ENCODE measurements around the gene ESPL1.

The ESPL1 gene

GRCh38 chr12:53231921-53232645 lies 36.0 kb upstream of the ESPL1 start, which contains the start of gene RARG:
Gene RARG, minus strand, starts transcription at chr12:53232209. Its CDS starts 4,664 bp downstream, at chr12:53227545.
- peak; percentile 47 for DNase-seq

- no peak for DNase-seq
Observed at GRCh38 chr12:53232646-53233461, 35.2 kb upstream of the ESPL1 start.

GRCh38 chr12:53233671-53234121 lies 34.4 kb upstream of the ESPL1 start:
- DNase-seq: no peak

GRCh38 chr12:53234271-53234914 lies 33.7 kb upstream of the ESPL1 start:
- no peak for DNase-seq

- no peak for DNase-seq
Observed at GRCh38 chr12:53235164-53235563, 32.9 kb upstream of the ESPL1 start.

GRCh38 chr12:53235742-53236442 lies 32.2 kb upstream of the ESPL1 start:
- DNase-seq: no peak

GRCh38 chr12:53236443-53237111 lies 31.5 kb upstream of the ESPL1 start:
- no peak for DNase-seq

- no peak for DNase-seq
Observed at GRCh38 chr12:53239643-53240258, 28.3 kb upstream of the ESPL1 start.

- no peak for DNase-seq
Observed at GRCh38 chr12:53241623-53242412, 26.3 kb upstream of the ESPL1 start.

GRCh38 chr12:53244337-53244736 lies 23.8 kb upstream of the ESPL1 start:
- DNase-seq: no peak

- no peak for DNase-seq
Observed at GRCh38 chr12:53245286-53245685, 22.8 kb upstream of the ESPL1 start.

- peak; percentile 52 for DNase-seq
Observed at GRCh38 chr12:53251477-53252348, 16.4 kb upstream of the ESPL1 start.

- DNase-seq: no peak
Observed at GRCh38 chr12:53252349-53252916, 15.7 kb upstream of the ESPL1 start.

- no peak for DNase-seq
Observed at GRCh38 chr12:53253298-53253697, 14.8 kb upstream of the ESPL1 start.

- DNase-seq: no peak
Observed at GRCh38 chr12:53254816-53255545, 13.1 kb upstream of the ESPL1 start.

GRCh38 chr12:53255996-53256395 lies 12.1 kb upstream of the ESPL1 start:
- no peak for DNase-seq

GRCh38 chr12:53258541-53259539 lies 9.3 kb upstream of the ESPL1 start:
- no peak for DNase-seq

- no peak for DNase-seq
Observed at GRCh38 chr12:53259891-53260290, 8.2 kb upstream of the ESPL1 start.

All from activated CD4-positive, alpha-beta T cell treated with anti-CD3 and anti-CD28 coated beads for 1 hour (primary cell).